HG03108 (cell line): ENCODE results near the gene STOM.

Experiments used
- ATAC-seq: cut with Tn5 transposase; IDR thresholded peaks from one replicate; pipeline ENCODE4 v1.9.1; 2021; ENCODE audit warnings: moderate library complexity; ENCODE audit not compliant: unreplicated experiment

The STOM gene

DNA sequence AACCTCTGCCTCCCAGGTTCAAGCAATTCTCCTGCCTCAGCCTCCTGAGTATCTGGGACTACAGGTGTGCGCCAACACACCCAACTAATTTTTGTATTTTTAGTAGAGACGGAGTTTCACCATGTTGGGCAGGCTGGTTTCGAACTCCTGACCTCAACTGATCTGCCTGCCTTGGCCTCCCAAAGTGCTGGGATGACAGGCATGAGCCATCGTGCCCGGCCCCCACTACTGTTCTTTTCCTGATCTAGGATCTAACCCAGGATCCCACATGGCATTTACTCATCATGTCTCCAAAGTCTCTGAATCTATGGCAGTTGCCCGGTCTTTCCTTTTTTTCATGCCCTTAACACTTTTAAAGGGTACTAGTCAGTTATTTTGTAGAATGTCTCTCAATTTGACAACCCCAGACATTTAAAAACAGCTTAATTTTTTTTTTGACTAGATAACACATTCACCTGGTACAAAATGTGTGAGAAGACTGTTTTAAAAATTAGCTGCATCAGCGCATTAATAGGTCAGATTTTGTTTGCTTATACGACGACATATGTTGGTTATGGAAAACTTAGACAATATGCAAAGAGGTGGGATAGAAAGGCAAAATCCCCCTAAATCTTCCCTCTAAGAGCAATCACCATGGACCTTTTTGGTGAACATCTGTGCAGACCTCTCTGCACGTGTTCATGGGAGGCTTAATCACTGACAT, 46.5 kb downstream of the STOM start:
- ATAC-seq, result no peak

GRCh38 chr9:121322737-121323448, 47.2 kb downstream of the STOM start:
- no peak for ATAC-seq

GRCh38 chr9:121322037-121322736, 47.9 kb downstream of the STOM start:
- no peak for ATAC-seq

DNA sequence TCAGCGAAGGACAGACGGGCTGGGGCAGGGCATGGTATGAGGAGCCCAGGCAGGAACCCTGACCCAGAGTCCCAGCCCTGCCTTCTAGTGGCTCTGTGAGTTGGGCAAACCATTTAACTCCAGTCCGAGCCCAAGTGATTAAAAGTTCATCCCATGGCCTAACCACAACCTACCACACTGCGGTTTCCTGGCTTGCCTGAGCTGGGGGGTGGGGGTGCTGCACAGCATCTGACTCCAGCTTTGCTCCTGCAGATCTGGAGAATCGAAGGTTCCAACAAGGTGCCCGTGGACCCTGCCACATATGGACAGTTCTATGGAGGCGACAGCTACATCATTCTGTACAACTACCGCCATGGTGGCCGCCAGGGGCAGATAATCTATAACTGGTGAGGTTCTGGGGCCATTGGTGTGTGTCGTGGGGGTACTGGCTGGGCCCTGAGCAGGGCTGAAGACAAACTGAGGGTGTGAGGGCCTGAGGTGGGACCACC, 49.0 kb downstream of the STOM start:
- no peak for ATAC-seq

GRCh38 chr9:121319383-121319780, 50.7 kb downstream of the STOM start:
- no peak for ATAC-seq

DNA sequence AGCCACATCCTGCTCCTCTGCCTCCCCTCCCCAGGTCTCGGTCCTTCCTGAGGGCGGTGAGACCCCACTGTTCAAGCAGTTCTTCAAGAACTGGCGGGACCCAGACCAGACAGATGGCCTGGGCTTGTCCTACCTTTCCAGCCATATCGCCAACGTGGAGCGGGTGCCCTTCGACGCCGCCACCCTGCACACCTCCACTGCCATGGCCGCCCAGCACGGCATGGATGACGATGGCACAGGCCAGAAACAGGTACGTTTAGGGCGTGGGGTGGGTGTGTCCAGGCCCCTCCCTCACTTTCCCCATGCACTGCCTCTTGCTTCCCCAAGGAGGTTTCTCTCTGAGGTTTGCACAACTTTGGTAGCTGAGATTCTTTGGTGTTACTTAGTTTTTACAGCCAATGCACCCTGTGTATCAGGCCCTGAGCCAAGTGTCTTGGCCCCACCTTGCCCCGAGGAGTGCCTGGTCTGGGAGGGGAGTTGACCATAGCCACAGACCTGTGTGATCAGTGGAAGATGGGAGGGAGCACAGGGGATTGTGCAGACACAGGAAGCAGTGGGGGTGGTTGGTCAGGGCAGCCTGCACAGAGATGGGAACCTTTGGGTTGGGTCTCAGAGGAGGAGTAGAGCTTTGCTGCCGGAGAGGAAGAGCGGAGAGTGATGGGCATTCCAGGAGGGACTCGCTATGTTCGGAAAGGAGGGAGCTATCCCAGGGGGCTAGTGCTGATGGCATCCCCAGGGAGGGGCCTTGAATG, 51.2 kb downstream of the STOM start:
- ATAC-seq, result no peak

DNA sequence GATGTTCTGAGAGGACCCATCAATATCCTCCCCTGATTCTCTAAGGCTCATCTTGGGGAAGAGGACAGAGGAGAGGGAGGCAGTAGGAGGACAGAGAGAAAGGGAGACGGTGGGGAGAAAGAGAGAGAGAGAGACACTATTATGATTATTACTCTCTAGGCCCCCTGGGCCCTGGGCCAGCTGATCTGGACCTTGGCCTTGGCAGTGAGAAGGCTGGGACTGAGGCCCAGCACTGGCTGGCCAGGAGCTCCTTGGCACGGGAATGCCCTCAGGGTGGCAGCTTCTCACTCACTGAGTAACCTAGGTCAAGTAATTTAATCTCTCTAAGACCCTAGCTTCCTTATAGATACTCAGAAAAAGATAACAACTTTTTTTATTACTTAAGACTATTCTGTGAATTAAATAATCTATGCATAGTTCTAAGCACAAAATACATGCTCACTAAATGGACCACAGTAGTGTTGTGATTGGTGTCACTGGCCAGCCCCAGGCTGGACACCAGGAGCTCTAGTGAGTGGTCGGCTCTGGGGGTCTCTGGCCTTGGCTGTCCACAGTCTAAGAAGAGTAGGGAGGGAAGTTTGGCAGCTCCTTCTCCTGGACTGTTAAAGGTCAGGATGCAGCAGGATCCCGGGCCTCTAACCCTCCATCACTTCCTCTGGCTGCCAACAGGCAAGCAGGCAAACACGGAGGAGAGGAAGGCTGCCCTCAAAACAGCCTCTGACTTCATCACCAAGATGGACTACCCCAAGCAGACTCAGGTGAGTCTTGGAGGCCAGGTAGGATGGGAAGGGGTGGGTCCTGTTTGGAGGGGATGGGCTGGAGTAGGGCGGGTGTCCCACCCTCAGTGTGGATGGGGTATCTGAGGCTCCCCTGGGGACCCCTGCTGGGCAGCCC, 52.1 kb downstream of the STOM start:
- no peak for ATAC-seq

GRCh38 chr9:121316852-121317373, 53.1 kb downstream of the STOM start:
- no peak for ATAC-seq

DNA sequence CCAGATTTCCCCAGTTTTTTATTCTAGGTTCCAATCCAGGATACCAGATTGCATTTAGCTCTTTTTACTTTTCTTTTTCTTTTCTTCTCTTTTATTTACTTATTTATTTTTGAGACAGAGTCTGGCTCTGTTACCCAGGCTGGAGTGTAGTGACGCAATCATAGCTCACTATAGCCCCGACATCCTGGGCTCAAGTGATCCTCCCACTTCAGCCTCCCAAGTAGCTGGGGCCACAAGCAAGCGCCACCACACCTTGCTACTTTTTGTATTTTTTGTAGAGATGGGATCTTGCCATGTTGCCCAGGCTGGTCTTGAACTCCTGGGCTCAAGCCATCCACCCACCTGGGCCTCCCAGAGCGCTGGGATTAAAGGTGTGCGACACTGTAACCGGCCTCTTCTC, 53.7 kb downstream of the STOM start:
- ATAC-seq, result no peak

DNA sequence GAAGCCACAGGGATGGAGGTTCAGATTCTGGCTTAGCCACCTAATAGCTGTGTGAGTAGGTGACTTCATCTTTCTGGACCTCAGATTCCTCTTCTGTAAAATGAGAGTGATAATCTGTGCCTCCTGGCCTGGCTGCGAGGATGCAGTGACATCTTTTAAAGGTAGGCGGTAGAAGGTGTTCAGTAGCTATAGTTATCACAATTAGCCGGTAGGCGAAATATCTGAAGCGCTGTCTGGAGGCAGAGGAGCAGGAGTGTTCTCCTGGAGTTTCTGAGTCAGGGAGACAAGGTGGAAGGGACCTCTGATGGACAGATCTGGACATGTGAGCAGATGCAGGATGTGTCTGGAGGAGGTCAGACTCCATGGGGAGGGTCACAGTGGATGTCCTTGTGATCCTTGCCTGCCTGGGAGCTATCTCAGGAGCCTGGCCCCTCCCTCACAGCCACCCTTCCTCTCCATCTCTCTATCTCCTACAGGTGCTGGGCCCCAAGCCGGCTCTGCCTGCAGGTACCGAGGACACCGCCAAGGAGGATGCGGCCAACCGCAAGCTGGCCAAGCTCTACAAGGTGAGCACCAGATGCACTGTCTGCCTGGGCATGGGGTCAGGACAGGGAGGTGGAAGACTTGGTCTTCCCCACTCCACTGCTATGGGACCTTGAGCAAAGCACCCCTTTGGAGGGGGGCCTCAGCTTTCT, 56.4 kb downstream of the STOM start:
- no peak for ATAC-seq

- ATAC-seq, result no peak
Observed at GRCh38 chr9:121312169-121312568, 57.9 kb downstream of the STOM start.

- ATAC-seq, result no peak
Observed at GRCh38 chr9:121310571-121310970, 59.5 kb downstream of the STOM start.

DNA sequence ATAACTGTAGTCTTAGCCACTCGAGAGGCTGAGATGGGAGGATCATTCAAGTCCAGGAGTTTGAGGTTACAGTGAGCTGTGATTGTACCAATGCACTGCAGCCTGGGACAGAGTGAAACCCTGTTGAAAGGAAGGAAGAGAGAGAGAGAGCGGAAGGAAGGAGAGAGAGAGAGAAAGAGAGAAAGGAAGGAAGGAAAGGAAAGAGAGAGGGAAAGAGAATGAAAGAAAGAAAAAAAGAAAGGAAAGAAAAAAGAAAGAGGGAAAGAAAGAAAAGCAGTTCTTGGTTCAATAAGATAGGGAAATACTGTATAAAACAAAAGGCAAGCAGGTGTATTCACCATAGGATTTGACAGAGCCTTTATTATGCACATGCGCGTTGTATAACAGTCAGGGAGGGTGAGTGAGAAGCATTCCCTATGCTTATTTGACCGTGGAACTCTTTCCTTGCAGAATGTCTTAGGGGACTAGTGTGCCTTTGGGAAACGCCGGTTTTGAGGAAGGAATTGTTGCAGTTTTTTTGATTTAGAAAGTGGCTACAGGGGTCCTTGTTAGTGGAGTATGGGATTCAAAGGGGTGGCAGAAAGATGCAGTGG, 60.1 kb downstream of the STOM start:
- no peak for ATAC-seq

- no peak for ATAC-seq
Observed at GRCh38 chr9:121309171-121309570, 60.9 kb downstream of the STOM start.

DNA sequence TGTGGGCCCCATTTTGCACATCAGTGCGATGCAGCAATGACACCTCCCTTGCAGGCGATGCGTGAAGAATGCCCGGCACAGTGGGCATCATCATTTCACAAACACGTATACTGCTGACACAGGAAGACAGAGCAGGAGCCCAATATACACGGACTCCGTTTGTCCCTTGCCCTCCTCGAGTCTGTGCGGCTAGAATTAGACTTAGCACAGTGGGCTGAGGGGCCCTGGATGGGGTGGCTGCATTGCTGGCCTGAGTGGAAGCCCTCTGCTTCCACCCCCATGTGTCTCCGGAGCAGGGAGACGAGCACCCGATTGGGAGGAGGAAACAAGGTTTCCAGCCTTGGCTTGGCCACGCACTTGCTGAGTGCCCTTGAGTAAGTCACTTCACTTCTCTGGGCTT, 61.3 kb downstream of the STOM start:
- ATAC-seq, result no peak

- ATAC-seq, result no peak
Observed at GRCh38 chr9:121307976-121308375, 62.1 kb downstream of the STOM start.

- no peak for ATAC-seq
Observed at GRCh38 chr9:121305269-121305994, 64.6 kb downstream of the STOM start.

- ATAC-seq, result no peak
Observed at GRCh38 chr9:121304707-121305106, 65.3 kb downstream of the STOM start.
